ENCODE data around the gene SDHC. TPM values are rescaled to one million over a fixed set of nuclear protein-coding genes. Genes with fewer than 3 reads are reported as not detected.

The SDHC gene
- total and polyA plus RNA-seq, 2 of the 13 experiments (the other 11 are each of a cell fraction or from before 2014, with no cell fraction given) = 27.1 to 229 TPM

GRCh38 chr1:161399257-161399998, 85.2 kb downstream of the SDHC start (continued):
- 0 out of 2 replicates have a peak, but pooled peaks have one; percentile 67 for TF ChIP-seq ATF5 (CRISPR knock-in tag; IDR thresholded peaks at IDR 0.05; ENCODE audit: low read depth)
- no peak for TF ChIP-seq FOXA1 (IDR thresholded peaks at IDR 0.05)
- TF ChIP-seq FOXA1 (CRISPR knock-in tag; IDR thresholded peaks at IDR 0.05) = no peak; the same call in 1 of the 2 replicates
- no peak for TF ChIP-seq HIC2 (CRISPR knock-in tag; IDR thresholded peaks at IDR 0.05; ENCODE audit: low read depth)
- peak; percentile 81; the same call in 1 of the 2 replicates for TF ChIP-seq ZNF788 (CRISPR knock-in tag; IDR thresholded peaks at IDR 0.05; ENCODE audit: borderline replicate concordance)
- peak; percentile 33 for TF ChIP-seq KDM4B (CRISPR knock-in tag; IDR thresholded peaks at IDR 0.05)
- peak; percentile 56; the same call in 1 of the 2 replicates for TF ChIP-seq ZNF337 (CRISPR knock-in tag; IDR thresholded peaks at IDR 0.05; ENCODE audit: borderline replicate concordance, low read depth)
- TF ChIP-seq RNF219 (CRISPR knock-in tag; IDR thresholded peaks at IDR 0.05) = 0 out of 2 replicates have a peak, but pooled peaks have one; percentile 67
- no peak for TF ChIP-seq ZBTB33 (CRISPR knock-in tag; IDR thresholded peaks at IDR 0.05)
- peak in 1 of 2 experiments; percentile 13; a peak in 1 of 4 replicates for TF ChIP-seq REST (IDR thresholded peaks at IDR 0.05; ENCODE audit: borderline replicate concordance in 1 of 2, low read depth in 1 of 2, low read length in 2 of 2)
- TF ChIP-seq RFXANK (CRISPR knock-in tag; IDR thresholded peaks at IDR 0.05) = no peak
- 0 out of 2 replicates have a peak, but pooled peaks have one; percentile 73 for TF ChIP-seq ZNF558 (CRISPR knock-in tag; IDR thresholded peaks at IDR 0.05; ENCODE audit: borderline replicate concordance)
- TF ChIP-seq CENPX (CRISPR knock-in tag; IDR thresholded peaks at IDR 0.05) = no peak
- no peak for TF ChIP-seq CCAR2 (optimal IDR thresholded peaks at IDR 0.05; ENCODE audit: low read depth, low read length)
- TF ChIP-seq ZNF3 (CRISPR knock-in tag; IDR thresholded peaks at IDR 0.05) = peak; percentile 99
- no peak for TF ChIP-seq BRCA1 (CRISPR knock-in tag; IDR thresholded peaks at IDR 0.05)
- peak; percentile 87 for TF ChIP-seq ZNF605 (CRISPR knock-in tag; IDR thresholded peaks at IDR 0.05)
- TF ChIP-seq GTF2F1 (IDR thresholded peaks at IDR 0.05; ENCODE audit: low read length) = no peak
